ENCODE measurements around the gene CD63.

GRCh38 chr12:55736780-55737580 lies 8.2 kb upstream of the CD63 start:
- TF ChIP-seq CTCF (IDR thresholded peaks at IDR 0.05) (peak in 3 of 4 experiments; percentile 75 to 83 (median 78)), POLR2AphosphoS5 (IDR thresholded peaks at IDR 0.05) (peak; percentile 22), POLR2A (IDR thresholded peaks at IDR 0.05) (no peak)
